Measurements from ENCODE around the gene UCHL5. TPM values are rescaled to one million over a fixed set of nuclear protein-coding genes. Genes with fewer than 3 reads are reported as not detected.

The UCHL5 gene, protein sequence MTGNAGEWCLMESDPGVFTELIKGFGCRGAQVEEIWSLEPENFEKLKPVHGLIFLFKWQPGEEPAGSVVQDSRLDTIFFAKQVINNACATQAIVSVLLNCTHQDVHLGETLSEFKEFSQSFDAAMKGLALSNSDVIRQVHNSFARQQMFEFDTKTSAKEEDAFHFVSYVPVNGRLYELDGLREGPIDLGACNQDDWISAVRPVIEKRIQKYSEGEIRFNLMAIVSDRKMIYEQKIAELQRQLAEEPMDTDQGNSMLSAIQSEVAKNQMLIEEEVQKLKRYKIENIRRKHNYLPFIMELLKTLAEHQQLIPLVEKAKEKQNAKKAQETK
- polyA plus RNA-seq (ENCODE audit: insufficient read depth in 1 of 5, insufficient read length in 5 of 5, low replicate concordance in 1 of 5): 10 to 100 TPM; 29.7 to 53.5 (median 46.1) TPM
- long read RNA-seq, donor 1, full-length matches to known transcripts: 4 of 4 reads
- long read RNA-seq, donor 1, partial matches to known transcripts: 0 of 4 reads
- long read RNA-seq, donor 1, other reads (novel, unspliced or antisense): 0 of 4 reads
- long read RNA-seq, donor 2, partial matches to known transcripts: 0 of 6 reads
- long read RNA-seq, donor 2, other reads (novel, unspliced or antisense): 0 of 6 reads
- long read RNA-seq, donor 3, partial matches to known transcripts: 0 of 3 reads
- long read RNA-seq, donor 3, other reads (novel, unspliced or antisense): 0 of 3 reads
- long read RNA-seq, donor 4, full-length matches to known transcripts: 4 of 4 reads
- long read RNA-seq, donor 4, partial matches to known transcripts: 0 of 4 reads
- long read RNA-seq, donor 4, other reads (novel, unspliced or antisense): 0 of 4 reads
- long read RNA-seq, donor 5, full-length matches to known transcripts: 8 of 8 reads
- long read RNA-seq, donor 5, partial matches to known transcripts: 0 of 8 reads
- long read RNA-seq, donor 5, other reads (novel, unspliced or antisense): 0 of 8 reads
- long read RNA-seq, donor 6, full-length matches to known transcripts: 7 of 44 reads
- long read RNA-seq, donor 6, partial matches to known transcripts: 37 of 44 reads
- long read RNA-seq, donor 6, other reads (novel, unspliced or antisense): 0 of 44 reads
- long read RNA-seq, donor 7, full-length matches to known transcripts: 11 of 58 reads
- long read RNA-seq, donor 7, partial matches to known transcripts: 27 of 58 reads
- long read RNA-seq, donor 7, other reads (novel, unspliced or antisense): 20 of 58 reads
- long read RNA-seq, donor 8, partial matches to known transcripts: 0 of 1 reads
- long read RNA-seq, donor 8, other reads (novel, unspliced or antisense): 0 of 1 reads

DNA sequence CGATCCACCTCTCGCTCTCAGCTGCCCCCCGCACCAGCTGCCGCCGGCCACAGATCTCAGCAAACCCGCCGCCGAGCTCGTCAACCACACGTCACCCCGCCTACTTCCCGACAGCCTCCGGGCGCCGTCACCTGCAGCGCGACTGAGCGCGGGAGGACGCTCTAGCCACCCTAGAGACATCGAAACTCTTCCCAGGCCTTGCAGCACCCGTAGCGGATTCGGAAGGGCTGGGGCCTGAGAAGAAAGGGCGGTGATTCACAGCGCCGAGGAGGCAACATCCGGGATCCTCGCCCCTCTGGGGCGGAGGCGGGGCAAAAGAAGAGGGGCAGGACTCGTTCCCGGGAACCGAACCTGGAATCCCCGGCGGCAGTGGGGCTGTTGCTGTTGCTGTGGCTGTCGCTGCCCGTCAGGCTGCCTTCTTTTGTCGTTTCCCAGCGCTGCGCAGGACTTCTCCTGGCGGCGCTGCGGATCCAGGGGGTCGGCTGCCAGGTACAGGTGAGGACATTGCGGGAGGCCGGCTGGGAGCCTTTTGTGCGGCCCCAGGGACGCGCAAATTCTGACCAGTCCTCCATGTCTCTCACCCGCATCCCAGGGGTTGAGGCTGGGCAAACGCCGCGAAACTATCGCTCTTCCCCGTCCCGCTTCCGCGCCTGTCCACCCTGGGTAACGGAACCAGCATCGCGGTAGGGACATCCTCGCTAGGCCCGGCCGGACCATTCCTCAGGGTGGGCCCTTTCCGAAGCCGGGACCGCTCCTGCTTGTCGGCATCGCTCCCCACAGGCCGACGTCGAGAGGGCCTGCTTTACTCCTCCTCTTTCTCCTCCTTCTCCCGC is at the start of gene UCHL5, which contains the start of gene RO60:
TSS of gene UCHL5 (minus strand) at position 79 of the 833 bp plus-strand sequence. CDS start 100 bp downstream, outside the sequence.
TSS of gene RO60 (plus strand) at position 331 of the 833 bp plus-strand sequence. CDS start 9,443 bp downstream, outside the sequence.
- DNase-seq: peak; percentile 96 to 97

- DNase-seq: no peak
These were observed 49.3 kb upstream of the UCHL5 start for GRCh38 chr1:193108471-193108870.

DNA sequence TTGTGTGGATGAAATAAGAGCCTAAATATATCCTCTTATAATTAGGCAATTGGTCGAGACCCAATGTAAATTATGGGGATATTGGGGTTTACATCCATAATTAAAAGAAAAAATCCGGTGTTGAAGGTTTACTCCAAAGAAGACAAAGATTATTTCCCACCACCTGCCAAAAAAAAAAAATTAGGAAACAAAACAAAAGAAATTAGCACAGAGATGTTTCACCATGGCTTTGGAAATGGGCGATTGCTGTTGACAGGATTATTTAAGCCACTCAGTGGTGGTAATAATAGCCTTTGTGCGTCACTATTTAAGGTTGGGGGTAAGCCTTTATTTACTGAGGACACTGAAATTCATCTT is 46.6 kb upstream of the UCHL5 start:
- DNase-seq: no peak

DNA sequence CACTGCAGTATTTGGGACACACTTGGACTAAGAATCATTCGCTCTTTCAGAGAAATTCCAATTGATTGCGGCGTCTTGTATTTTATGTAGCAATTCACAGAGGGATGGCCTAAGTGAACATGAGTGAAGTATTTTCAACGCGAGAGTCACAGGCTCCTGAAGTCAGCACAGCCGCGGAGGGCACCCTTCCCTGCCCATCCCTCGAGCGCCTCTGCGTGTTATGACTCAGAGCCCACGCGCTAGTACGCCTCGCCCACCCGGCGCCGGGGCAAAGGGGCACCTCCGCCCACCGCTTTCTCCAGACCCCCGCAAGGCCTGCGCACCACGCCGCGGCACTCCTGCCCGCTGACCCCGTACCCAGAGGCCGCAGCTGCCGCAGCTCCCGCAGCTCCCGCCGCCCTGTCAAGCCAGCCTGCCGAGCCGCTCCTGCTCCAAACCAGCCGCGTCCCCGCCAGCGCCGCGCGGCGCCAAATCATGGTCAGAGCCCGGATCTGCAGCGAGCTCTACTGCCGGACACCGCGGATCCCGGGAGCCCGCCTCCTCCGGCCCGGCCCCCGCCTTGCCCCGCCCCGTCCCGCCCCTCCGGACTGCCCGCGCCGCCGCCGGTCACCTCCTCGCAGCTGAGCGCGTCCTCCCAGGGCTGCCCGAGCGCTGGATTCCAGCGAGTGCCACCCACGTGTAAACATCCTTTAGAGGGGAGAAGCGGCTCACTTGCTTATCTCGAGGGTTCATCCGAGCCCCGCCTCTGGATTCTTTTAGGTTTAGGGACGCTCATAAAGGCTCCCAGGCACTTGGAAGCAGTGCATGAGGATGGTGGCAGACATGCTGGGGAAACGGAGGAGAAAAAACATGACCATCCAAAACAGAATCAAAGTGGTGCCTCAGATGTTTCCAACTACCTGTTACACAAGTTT is 46.0 kb upstream of the UCHL5 start, which contains the start of gene GLRX2:
TSS of gene GLRX2 (minus strand) at position 508 of the 914 bp plus-strand sequence. CDS start at position 476, 32 bp downstream.
- DNase-seq: peak; percentile 83 to 85

- DNase-seq: peak; percentile 16 to 32
These were observed 45.3 kb upstream of the UCHL5 start for GRCh38 chr1:193104502-193104906.

DNA sequence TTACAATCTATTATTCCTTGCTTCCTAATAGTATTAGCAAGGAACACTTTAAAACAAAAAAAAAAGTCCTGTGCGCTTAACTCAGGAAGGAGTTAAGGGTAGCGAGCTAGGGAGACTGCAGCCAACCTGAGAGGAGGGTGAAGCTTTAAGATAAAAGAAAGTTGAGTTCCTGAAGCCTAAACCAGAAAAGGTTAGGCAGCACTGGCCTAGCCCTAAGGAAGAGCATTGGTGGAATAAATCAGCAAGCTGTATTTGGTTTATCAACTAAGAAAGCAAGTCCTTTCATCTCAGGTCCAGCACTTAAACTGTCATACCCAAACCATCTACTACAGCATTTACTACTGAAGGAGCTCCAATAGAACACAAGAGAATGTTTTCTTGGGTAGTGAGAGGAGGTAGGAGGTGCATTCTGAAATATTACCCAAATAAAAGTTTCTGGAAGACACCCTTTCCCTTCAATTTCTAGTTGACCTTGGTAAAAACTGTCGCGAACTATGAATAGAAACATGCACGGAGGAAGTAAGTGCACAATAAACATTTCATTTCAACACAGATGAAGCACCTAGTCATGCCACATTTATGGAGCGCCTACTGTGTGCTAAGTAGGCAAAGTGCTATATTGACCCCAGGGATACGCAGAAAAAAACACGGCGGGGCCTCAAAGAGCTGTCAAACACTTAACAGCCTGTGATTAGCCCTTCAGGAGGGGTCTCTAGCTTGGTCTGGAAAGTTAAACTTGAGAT is 44.8 kb upstream of the UCHL5 start:
- no peak for DNase-seq

GRCh38 chr1:193102662-193103061 is 43.5 kb upstream of the UCHL5 start:
- no peak for DNase-seq

GRCh38 chr1:193094112-193094511 is 35.0 kb upstream of the UCHL5 start:
- no peak for DNase-seq

DNA sequence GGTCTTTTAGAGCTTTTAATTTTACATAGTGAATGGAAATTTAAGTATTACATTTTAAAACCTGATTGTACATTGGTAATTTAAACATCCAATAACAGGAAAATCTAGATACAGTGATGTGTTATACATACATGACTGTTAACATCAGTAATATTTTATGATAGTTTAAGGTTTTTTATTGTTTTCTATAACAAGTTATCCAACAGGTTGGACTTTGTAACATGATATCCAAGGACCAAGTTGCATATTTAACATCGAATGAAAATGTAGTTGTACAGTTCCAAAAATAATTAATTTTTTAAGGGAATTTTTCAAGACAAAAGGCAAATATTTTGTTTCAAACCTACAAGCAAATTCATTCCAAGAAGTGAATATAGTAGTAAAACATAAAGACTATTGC is 31.7 kb upstream of the UCHL5 start:
- DNase-seq: no peak

DNA sequence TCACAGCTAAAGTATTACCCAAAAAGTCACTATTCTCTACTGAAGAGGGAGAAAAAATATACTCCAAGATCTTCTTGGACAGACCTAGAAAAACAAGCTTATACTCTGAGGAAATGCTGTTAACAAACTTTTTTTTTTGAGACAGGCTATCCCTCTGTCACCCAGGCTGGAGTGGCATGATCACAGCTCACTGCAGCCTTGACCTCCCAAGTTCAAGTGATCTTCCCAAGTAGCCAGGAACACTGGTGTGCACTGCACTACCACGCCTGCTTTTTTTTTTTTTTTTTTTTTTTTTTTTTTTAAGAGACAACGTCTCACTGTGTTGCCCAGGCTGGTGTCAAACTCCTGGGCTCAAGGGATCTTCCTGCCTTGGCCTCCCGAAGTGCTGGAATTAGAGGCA is 28.7 kb upstream of the UCHL5 start:
- DNase-seq: no peak

- no peak for DNase-seq
These were observed 27.2 kb upstream of the UCHL5 start for GRCh38 chr1:193086342-193086741.

DNA sequence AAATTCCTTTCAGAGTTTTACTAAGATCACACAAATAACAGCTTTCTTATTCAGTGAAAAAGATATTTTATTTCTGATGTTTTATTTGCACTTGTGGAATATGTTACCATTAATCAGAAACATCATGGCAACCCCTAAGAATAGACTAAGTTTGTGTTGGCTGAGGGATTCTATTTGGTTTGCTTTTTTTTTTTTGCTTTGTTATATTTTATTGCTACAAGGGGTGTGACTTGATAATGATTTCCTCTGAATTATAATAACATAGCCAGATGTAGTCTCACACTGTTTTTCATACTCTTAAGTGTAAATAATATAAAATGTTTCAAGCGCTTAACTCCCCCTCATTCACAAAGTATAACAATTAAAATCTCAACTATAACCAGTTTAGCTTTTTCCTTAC is 26.1 kb upstream of the UCHL5 start:
- no peak for DNase-seq

GRCh38 chr1:193083365-193084088 is 24.4 kb upstream of the UCHL5 start:
- DNase-seq: no peak

DNA sequence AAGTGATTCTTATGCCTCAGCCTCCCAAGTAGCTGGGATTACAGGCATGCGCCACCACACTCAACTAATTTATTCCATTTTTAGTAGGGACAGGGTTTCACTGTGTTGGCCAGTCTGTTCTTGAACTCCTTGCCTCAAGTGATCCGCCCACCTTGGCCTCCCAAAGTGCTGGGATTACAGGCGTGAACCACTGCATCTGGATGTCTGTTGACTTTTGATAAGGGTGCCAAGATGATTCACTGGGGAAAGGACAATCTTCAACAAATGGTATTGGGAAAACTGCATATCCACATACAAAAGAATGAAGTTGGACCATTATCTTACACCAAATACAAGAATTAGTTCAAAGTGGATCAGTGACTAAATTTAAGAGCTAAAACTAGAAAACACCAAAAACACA is 20.0 kb upstream of the UCHL5 start:
- no peak for DNase-seq

DNA sequence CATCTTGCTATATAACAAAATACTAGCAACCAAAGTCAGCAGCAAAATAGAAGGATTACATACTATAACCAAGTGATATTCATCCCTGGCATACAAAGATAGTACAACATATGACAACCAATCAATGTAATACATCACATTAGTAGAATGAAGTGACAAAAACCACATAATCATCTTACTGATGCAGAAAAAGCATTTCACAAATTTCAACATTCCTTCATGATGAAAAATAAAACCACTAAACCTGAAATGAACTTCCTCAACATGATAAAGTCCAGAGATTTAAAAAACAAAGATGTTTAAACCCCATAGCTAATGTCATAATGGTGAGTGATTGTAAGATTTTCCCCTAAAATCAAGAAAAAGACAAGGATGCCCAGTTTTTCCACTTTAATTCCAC is 18.8 kb upstream of the UCHL5 start:
- DNase-seq: no peak

DNA sequence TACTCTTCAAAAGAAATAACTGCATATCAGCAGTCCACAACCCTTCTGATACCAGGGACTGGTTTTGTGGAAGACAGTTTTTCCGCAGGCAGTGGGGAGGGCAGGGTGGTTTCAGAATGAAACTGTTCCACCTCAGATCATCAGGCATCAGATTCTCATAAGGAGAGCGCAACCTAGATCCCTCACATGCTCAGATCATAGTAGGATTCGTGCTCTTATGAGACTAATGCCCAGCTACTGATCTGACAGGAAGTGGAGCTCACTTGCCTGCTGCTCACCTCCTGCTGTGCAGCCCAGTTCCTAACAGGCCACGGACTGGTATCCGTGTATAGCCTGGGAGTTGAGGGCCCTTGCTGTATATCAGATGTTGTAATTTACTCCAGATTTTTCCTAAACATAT is 11.8 kb upstream of the UCHL5 start:
- no peak for DNase-seq

GRCh38 chr1:193070386-193070753 is 11.2 kb upstream of the UCHL5 start:
- DNase-seq: no peak

- no peak for DNase-seq
These were observed 10.7 kb upstream of the UCHL5 start for GRCh38 chr1:193069748-193070385.
